Body of pancreas (tissue), 4 donors: ENCODE results near the gene ZNF555.

ENCODE experiments used
- POLR2A ChIP-seq, 3 donors: fragments of 450-650 bp; IDR thresholded peaks; one replicate each; pipeline ENCODE4 v1.6.1; 2016; ENCODE audit warnings: antibody characterized with exemption in 3 of 3, mild to moderate bottlenecking in 2 of 3
- TF ChIP-seq, protein P1 (sequence below), 7 experiments: fragments of 450-650 bp in 4 of 7; fragments of 200-600 bp in 3 of 7; sonication (generic) in 3 of 7; IDR thresholded peaks; one replicate each; pipeline ENCODE4 v1.5.1; 2016 to 2019; ENCODE audit warnings: antibody characterized with exemption in 7 of 7

DNA sequence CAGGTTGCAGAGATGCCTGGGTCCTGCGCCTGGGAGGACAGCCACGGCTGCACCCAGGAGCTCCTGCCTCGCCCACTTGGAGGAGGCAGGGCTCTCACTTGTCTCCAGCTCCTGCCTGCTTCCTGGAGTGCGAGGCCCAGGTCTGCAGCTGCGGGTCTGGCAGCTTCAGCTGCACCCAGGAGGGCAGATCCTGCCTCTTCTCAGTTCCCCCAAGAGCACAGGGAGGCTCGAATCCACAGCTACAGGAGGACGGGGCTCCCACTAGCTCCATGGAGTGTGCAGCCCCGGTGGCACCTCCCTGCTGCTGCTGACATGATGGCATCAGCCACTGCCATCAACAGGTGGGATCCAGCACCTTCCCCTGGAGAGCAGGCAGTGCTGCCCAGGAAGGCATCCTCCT is 17.1 kb upstream of the ZNF555 start:
- TF ChIP-seq, protein P1, sequence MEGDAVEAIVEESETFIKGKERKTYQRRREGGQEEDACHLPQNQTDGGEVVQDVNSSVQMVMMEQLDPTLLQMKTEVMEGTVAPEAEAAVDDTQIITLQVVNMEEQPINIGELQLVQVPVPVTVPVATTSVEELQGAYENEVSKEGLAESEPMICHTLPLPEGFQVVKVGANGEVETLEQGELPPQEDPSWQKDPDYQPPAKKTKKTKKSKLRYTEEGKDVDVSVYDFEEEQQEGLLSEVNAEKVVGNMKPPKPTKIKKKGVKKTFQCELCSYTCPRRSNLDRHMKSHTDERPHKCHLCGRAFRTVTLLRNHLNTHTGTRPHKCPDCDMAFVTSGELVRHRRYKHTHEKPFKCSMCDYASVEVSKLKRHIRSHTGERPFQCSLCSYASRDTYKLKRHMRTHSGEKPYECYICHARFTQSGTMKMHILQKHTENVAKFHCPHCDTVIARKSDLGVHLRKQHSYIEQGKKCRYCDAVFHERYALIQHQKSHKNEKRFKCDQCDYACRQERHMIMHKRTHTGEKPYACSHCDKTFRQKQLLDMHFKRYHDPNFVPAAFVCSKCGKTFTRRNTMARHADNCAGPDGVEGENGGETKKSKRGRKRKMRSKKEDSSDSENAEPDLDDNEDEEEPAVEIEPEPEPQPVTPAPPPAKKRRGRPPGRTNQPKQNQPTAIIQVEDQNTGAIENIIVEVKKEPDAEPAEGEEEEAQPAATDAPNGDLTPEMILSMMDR (IDR thresholded peaks at IDR 0.05) = no peak
- TF ChIP-seq POLR2A (IDR thresholded peaks at IDR 0.05) = no peak
